Measurements from ENCODE around the gene GEN1. TPM values are rescaled to one million over a fixed set of nuclear protein-coding genes. Genes with fewer than 3 reads are reported as not detected.

Gene GEN1
- 24.7 and 31.2 TPM in 2 replicates for total RNA-seq (2014; rRNA removed; shearing (Covaris generic))

- peak; percentile 90 for DNase-seq (ENCODE audit: low spot score)
Observed at GRCh38 chr2:17753803-17754663, at the start of gene GEN1, which contains the start of gene SMC6. GEN1 (plus strand) TSS chr2:17754138; CDS start chr2:17759944, 5,806 bp downstream. SMC6 (minus strand) TSS chr2:17753810; CDS start chr2:17745946, 7,864 bp downstream.

- DNase-seq (ENCODE audit: low spot score) = no peak
Observed at GRCh38 chr2:17706845-17707244, 47.1 kb upstream of the GEN1 start.

- DNase-seq (ENCODE audit: low spot score) = no peak
Observed at GRCh38 chr2:17708501-17708900, 45.4 kb upstream of the GEN1 start.

GRCh38 chr2:17709897-17710296, 44.0 kb upstream of the GEN1 start:
- no peak for DNase-seq (ENCODE audit: low spot score)

- no peak for DNase-seq (ENCODE audit: low spot score)
Observed at GRCh38 chr2:17710547-17711248, 43.2 kb upstream of the GEN1 start.

GRCh38 chr2:17713291-17713690, 40.6 kb upstream of the GEN1 start:
- DNase-seq (ENCODE audit: low spot score) = no peak

GRCh38 chr2:17717666-17718065, 36.3 kb upstream of the GEN1 start:
- DNase-seq (ENCODE audit: low spot score) = no peak

- DNase-seq (ENCODE audit: low spot score) = no peak
Observed at GRCh38 chr2:17718689-17719088, 35.2 kb upstream of the GEN1 start.

GRCh38 chr2:17719562-17720371, 34.2 kb upstream of the GEN1 start:
- DNase-seq (ENCODE audit: low spot score) = peak; percentile 18

- no peak for DNase-seq (ENCODE audit: low spot score)
Observed at GRCh38 chr2:17728210-17728609, 25.7 kb upstream of the GEN1 start.

- DNase-seq (ENCODE audit: low spot score) = no peak
Observed at GRCh38 chr2:17729880-17730279, 24.1 kb upstream of the GEN1 start.

- no peak for DNase-seq (ENCODE audit: low spot score)
Observed at GRCh38 chr2:17733599-17733998, 20.3 kb upstream of the GEN1 start.

- no peak for DNase-seq (ENCODE audit: low spot score)
Observed at GRCh38 chr2:17735864-17736263, 18.1 kb upstream of the GEN1 start.

GRCh38 chr2:17736989-17737388, 16.9 kb upstream of the GEN1 start:
- DNase-seq (ENCODE audit: low spot score) = no peak

- DNase-seq (ENCODE audit: low spot score) = no peak
Observed at GRCh38 chr2:17740203-17740602, 13.7 kb upstream of the GEN1 start.

- peak; percentile 76 for DNase-seq (ENCODE audit: low spot score)
Observed at GRCh38 chr2:17747684-17748452, 6.1 kb upstream of the GEN1 start.

GRCh38 chr2:17748745-17749144, 5.2 kb upstream of the GEN1 start:
- no peak for DNase-seq (ENCODE audit: low spot score)

- DNase-seq (ENCODE audit: low spot score) = no peak
Observed at GRCh38 chr2:17749753-17750438, 4.0 kb upstream of the GEN1 start.

GRCh38 chr2:17752246-17752645, 1.7 kb upstream of the GEN1 start:
- no peak for DNase-seq (ENCODE audit: low spot score)
